ENCODE measurements around the gene STMP1. TPM values are rescaled to one million over a fixed set of nuclear protein-coding genes. Genes with fewer than 3 reads are reported as not detected.

STMP1 gene
- total RNA-seq (10 to 100 TPM; 23.9 to 28.0 (median 24.9) TPM), polyA plus RNA-seq (10 to 100 TPM; 17.1 to 42.0 (median 25.8) TPM)
- long read RNA-seq, donor 1, transcript STMP1-202 (3 exons, 2,450 nt), result major isoform, 26 of 27 reads
- long read RNA-seq, donor 1, partial matches to known transcripts, result 0 of 27 reads
- long read RNA-seq, donor 1, other reads (novel, unspliced or antisense), result 1 of 27 reads
- long read RNA-seq, donor 2, transcript STMP1-202 (3 exons, 2,450 nt), result major isoform, 52 of 58 reads
- long read RNA-seq, donor 2, partial matches to known transcripts, result 0 of 58 reads
- long read RNA-seq, donor 2, other reads (novel, unspliced or antisense), result 5 of 58 reads

GRCh38 chr7:135662373-135663114, at the start of gene STMP1:
Gene STMP1 (plus strand): TSS chr7:135662514.
- peak; percentile 99 for ATAC-seq
- Histone ChIP-seq H3K9me3 (no peaks in the 10 kb centered on the region), H3K4me1 (peaks cover 36% of the 10 kb centered on the region), H3K27ac (peak within 1 kb of the TSS; percentile 98), H3K27me3 (ENCODE audit: insufficient read depth in 3 of 3, low read length in 2 of 3) (no peaks in the 10 kb centered on the region), H3K36me3 (ENCODE audit: insufficient read depth in 1 of 2, low read depth in 1 of 2) (no peaks in the 10 kb centered on the region), H3K4me3 (peak within 1 kb of the TSS; percentile 100)
- WGBS, 3 donors, result 0% methylated on average over 35 to 60 of the region's 60 CpGs
- peak; percentile 97 to 98 for DNase-seq
- intact Hi-C loops (cut with DNase I), result loop anchor here (5.0 to 10.0 kb wide), 3 partner anchors 140 to 315 kb away; partner anchors contain the start of gene MTPN (in 2 of the 2)
- TF ChIP-seq CTCF (IDR thresholded peaks at IDR 0.05), result no peak

GRCh38 chr7:135616136-135616535, 46.2 kb upstream of the STMP1 start:
- Histone ChIP-seq H3K9me3 (no peaks in the 10 kb centered on the region), H3K4me1 (no peaks in the 10 kb centered on the region), H3K27me3 (ENCODE audit: insufficient read depth in 3 of 3, low read length in 2 of 3) (no peaks in the 10 kb centered on the region), H3K4me3 (no peak overlapping the region), H3K27ac (no peak overlapping the region), H3K36me3 (ENCODE audit: insufficient read depth in 1 of 2, low read depth in 1 of 2) (peaks cover 0 to 88% of the 10 kb centered on the region in 2 donors)
- no peak for DNase-seq
- intact Hi-C loops (cut with DNase I), result loop anchor here in 1 of 2 donors (5.0 kb wide), 1 partner anchor 39 kb away; no protein-coding TSS in a partner anchor
- ATAC-seq, result no peak
- TF ChIP-seq CTCF (IDR thresholded peaks at IDR 0.05), result no peak
- WGBS, 3 donors, result 98 to 100% (median 100%) methylated on average over 1 of the region's 1 CpG

GRCh38 chr7:135617781-135618180, 44.5 kb upstream of the STMP1 start:
- no peak overlapping the region for H3K27ac ChIP-seq
- TF ChIP-seq CTCF (IDR thresholded peaks at IDR 0.05), result no peak
- H3K4me3 ChIP-seq, result no peak overlapping the region
- no peaks in the 10 kb centered on the region for H3K27me3 ChIP-seq (ENCODE audit: insufficient read depth in 3 of 3, low read length in 2 of 3)
- H3K36me3 ChIP-seq (ENCODE audit: insufficient read depth in 1 of 2, low read depth in 1 of 2), result peaks cover 0 to 91% of the 10 kb centered on the region in 2 donors
- ATAC-seq (no peak), DNase-seq (no peak)
- intact Hi-C loops (cut with DNase I), result loop anchor here in 1 of 2 donors (5.0 kb wide), 1 partner anchor 40 kb away; no protein-coding TSS in a partner anchor
- H3K4me1 ChIP-seq, result no peaks in the 10 kb centered on the region
- WGBS, 3 donors, result 69 to 93% (median 73%) methylated on average over 2 of the region's 2 CpGs
- H3K9me3 ChIP-seq, result no peaks in the 10 kb centered on the region

- peaks cover 0 to 96% of the 10 kb centered on the region in 2 donors for H3K36me3 ChIP-seq (ENCODE audit: insufficient read depth in 1 of 2, low read depth in 1 of 2)
- ATAC-seq, result no peak
- no peak overlapping the region for H3K4me3 ChIP-seq
- no peak for DNase-seq
- no peaks in the 10 kb centered on the region for H3K4me1 ChIP-seq
- intact Hi-C loops (cut with DNase I), result loop anchor here in 1 of 2 donors (5.0 kb wide), 1 partner anchor 41 kb away; no protein-coding TSS in a partner anchor
- no peak overlapping the region for H3K27ac ChIP-seq
- H3K27me3 ChIP-seq (ENCODE audit: insufficient read depth in 3 of 3, low read length in 2 of 3), result no peaks in the 10 kb centered on the region
- no peak for TF ChIP-seq CTCF (IDR thresholded peaks at IDR 0.05)
- no peaks in the 10 kb centered on the region for H3K9me3 ChIP-seq
- 85 to 91% (median 87%) methylated on average over 7 of the region's 7 CpGs for WGBS, 3 donors
Observed at GRCh38 chr7:135618510-135618909, 43.8 kb upstream of the STMP1 start.

Data from psoas muscle (tissue), 8 donors.